GM19238 (cell line): ENCODE measurements around the gene MOB3B.
"Not testable (repeated sequence)": the region's sequence is repeated elsewhere in the genome, so short reads cannot be mapped to it uniquely, and the experiment has no call there.

Experiments
- DNase-seq: peaks from one replicate; pipeline ENCODE4 v3.0.0; 2011; ENCODE audit warnings: low spot score; ENCODE audit not compliant: insufficient read length

MOB3B gene

GRCh38 chr9:27476870-27477515 is 52.6 kb downstream of the MOB3B start:
- DNase-seq = no peak

GRCh38 chr9:27475057-27475595 is 54.5 kb downstream of the MOB3B start:
- DNase-seq = no peak

GRCh38 chr9:27474305-27474704 is 55.3 kb downstream of the MOB3B start:
- no peak for DNase-seq

- DNase-seq = no peak
Observed at GRCh38 chr9:27473111-27473529, 56.5 kb downstream of the MOB3B start.

- no peak for DNase-seq
Observed at GRCh38 chr9:27472195-27472594, 57.4 kb downstream of the MOB3B start.

- no peak for DNase-seq
Observed at GRCh38 chr9:27471789-27472188, 57.8 kb downstream of the MOB3B start.

GRCh38 chr9:27471366-27471765 is 58.2 kb downstream of the MOB3B start:
- no peak for DNase-seq

GRCh38 chr9:27470291-27470856 is 59.2 kb downstream of the MOB3B start:
- DNase-seq = no peak

GRCh38 chr9:27469550-27469949 is 60.1 kb downstream of the MOB3B start:
- DNase-seq = no peak

GRCh38 chr9:27468462-27469110 is 61.0 kb downstream of the MOB3B start:
- no peak for DNase-seq

- DNase-seq = no peak
Observed at GRCh38 chr9:27468000-27468399, 61.6 kb downstream of the MOB3B start.

- no peak for DNase-seq
Observed at GRCh38 chr9:27467486-27467885, 62.1 kb downstream of the MOB3B start.

GRCh38 chr9:27466516-27466915 is 63.1 kb downstream of the MOB3B start:
- not testable (repeated sequence) for DNase-seq

GRCh38 chr9:27464950-27465349 is 64.7 kb downstream of the MOB3B start:
- DNase-seq = not testable (repeated sequence)

GRCh38 chr9:27462846-27463245 is 66.8 kb downstream of the MOB3B start:
- no peak for DNase-seq

- no peak for DNase-seq
Observed at GRCh38 chr9:27462434-27462833, 67.2 kb downstream of the MOB3B start.

GRCh38 chr9:27460226-27461023 is 69.2 kb downstream of the MOB3B start:
- DNase-seq = no peak

GRCh38 chr9:27457445-27457844 is 72.2 kb downstream of the MOB3B start:
- DNase-seq = no peak

GRCh38 chr9:27453860-27454553 is 75.6 kb downstream of the MOB3B start:
- no peak for DNase-seq

GRCh38 chr9:27451207-27451797 is 78.3 kb downstream of the MOB3B start:
- no peak for DNase-seq

- DNase-seq = no peak
Observed at GRCh38 chr9:27450752-27451151, 78.9 kb downstream of the MOB3B start.
